IMR-90 (cell line): ENCODE results near the gene MARCHF7. TPM values are rescaled to one million over a fixed set of nuclear protein-coding genes. Genes with fewer than 3 reads are reported as not detected.

ENCODE experiments used
- ATAC-seq: fragments of 200-7000 bp; cut with Tn5 transposase; 2 replicates; pipeline ENCODE4 v1.9.1; 2020; ENCODE audit warnings: low read depth, mild to moderate bottlenecking, moderate library complexity
- BruUV-seq: library from RNA; stranded (reverse); fragments of 400-500 nt; replicated peaks from 2 replicates; lab custom pipeline; 2021; lab: Mats Ljungman, UMichigan
- CTCF ChIA-PET: fragments of 300-600 bp; formaldehyde crosslinking; extraction: SDS; loops from one replicate; lab custom pipeline; 2021; ENCODE audit warnings: antibody characterized with exemption; lab: Yijun Ruan, JAX
- POLR2A ChIA-PET: fragments of 300-600 bp; sonication (Branson Sonifier 250); formaldehyde crosslinking; loops from one replicate; lab custom pipeline; 2022; ENCODE audit warnings: antibody characterized with exemption; ENCODE audit not compliant: unreplicated experiment; lab: Charles Lee
- DNase-seq: peaks from one replicate; pipeline ENCODE4 v3.0.0; 2013
- H2AFZ ChIP-seq: replicated peaks from 2 replicates; pipeline ENCODE3; 2013; ENCODE audit warnings: low read length, mild to moderate bottlenecking; ENCODE audit not compliant: poor library complexity
- H2AK5ac ChIP-seq: 2 replicates; pipeline ENCODE4 v1.6.1; 2013; ENCODE audit warnings: low read depth, low read length, inconsistent platforms
- H2AK9ac ChIP-seq: replicated peaks from 2 replicates; pipeline ENCODE3; 2013; ENCODE audit warnings: mild to moderate bottlenecking, low read depth, low read length, moderate library complexity; ENCODE audit not compliant: poor library complexity
- H2BK120ac ChIP-seq: 2 replicates; pipeline ENCODE4 v1.6.1; 2013; ENCODE audit warnings: low read depth, low read length, inconsistent platforms
- H2BK15ac ChIP-seq: 3 replicates; pipeline ENCODE4 v1.6.1; 2013; ENCODE audit warnings: low read depth, low read length, inconsistent platforms
- H2BK20ac ChIP-seq: 2 replicates; pipeline ENCODE4 v1.6.1; 2013; ENCODE audit warnings: low read depth, mild to moderate bottlenecking, inconsistent platforms, low read length, moderate library complexity
- H2BK5ac ChIP-seq: 2 replicates; pipeline ENCODE4 v1.6.1; 2013; ENCODE audit warnings: mild to moderate bottlenecking, low read depth, low read length, inconsistent platforms; ENCODE audit not compliant: poor library complexity, severe bottlenecking
- H3K14ac ChIP-seq: replicated peaks from 2 replicates; pipeline ENCODE4 v1.6.1; 2013; ENCODE audit warnings: low read depth, low read length, inconsistent platforms
- H3K18ac ChIP-seq: 2 replicates; pipeline ENCODE4 v1.6.1; 2013; ENCODE audit warnings: low read depth, low read length, control low read depth
- H3K23ac ChIP-seq: 2 replicates; pipeline ENCODE4 v1.6.1; 2013; ENCODE audit warnings: low read depth, low read length, inconsistent platforms
- H3K27ac ChIP-seq: 2 replicates; pipeline ENCODE4 v1.5.1; 2013; ENCODE audit warnings: mild to moderate bottlenecking, control low read depth, low read length; ENCODE audit not compliant: insufficient read depth
- H3K27me3 ChIP-seq: 2 replicates; pipeline ENCODE4 v1.6.1; 2013; ENCODE audit warnings: low read length; ENCODE audit not compliant: control insufficient read depth, insufficient read depth
- H3K36me3 ChIP-seq: 2 replicates; pipeline ENCODE4 v1.6.1; 2013; ENCODE audit warnings: low read length, mixed read lengths; ENCODE audit not compliant: control insufficient read depth, insufficient read depth
- H3K4ac ChIP-seq: 2 replicates; pipeline ENCODE4 v1.6.1; 2013; ENCODE audit warnings: low read depth, low read length, inconsistent platforms
- H3K4me1 ChIP-seq: 2 replicates; pipeline ENCODE4 v1.6.1; 2013; ENCODE audit warnings: low read length, mixed read lengths; ENCODE audit not compliant: control insufficient read depth, insufficient read depth
- H3K4me2 ChIP-seq: 2 replicates; pipeline ENCODE4 v1.6.1; 2013; ENCODE audit warnings: low read depth, mild to moderate bottlenecking, control low read depth, low read length, moderate library complexity
- H3K4me3 ChIP-seq: 2 replicates; pipeline ENCODE4 v1.5.1; 2013; ENCODE audit warnings: low read depth, mild to moderate bottlenecking, control low read depth, low read length, moderate library complexity; ENCODE audit not compliant: insufficient read depth
- H3K56ac ChIP-seq: 2 replicates; pipeline ENCODE4 v1.6.1; 2013; ENCODE audit warnings: low read length, inconsistent platforms; ENCODE audit not compliant: insufficient read depth; ENCODE audit errors: extremely low read depth
- H3K79me1 ChIP-seq, 2 experiments: 2 replicates each; pipeline ENCODE4 v1.6.1; 2013; ENCODE audit warnings: low read length in 2 of 2, inconsistent platforms in 1 of 2, low read depth in 1 of 2
- H3K9ac ChIP-seq: 2 replicates; pipeline ENCODE4 v1.6.1; 2013; ENCODE audit warnings: low read depth, low read length, control low read depth
- H3K9me1 ChIP-seq: 2 replicates; pipeline ENCODE4 v1.6.1; 2013; ENCODE audit warnings: low read length, inconsistent platforms; ENCODE audit not compliant: insufficient read depth
- H3K9me3 ChIP-seq: 2 replicates; pipeline ENCODE4 v1.6.1; 2013; ENCODE audit warnings: low read length; ENCODE audit not compliant: control insufficient read depth, insufficient read depth
- H4K20me1 ChIP-seq: 2 replicates; pipeline ENCODE4 v1.6.1; 2013; ENCODE audit warnings: low read length, inconsistent platforms; ENCODE audit not compliant: insufficient read depth
- H4K5ac ChIP-seq: 2 replicates; pipeline ENCODE4 v1.6.1; 2013; ENCODE audit warnings: mild to moderate bottlenecking, low read depth, low read length, control low read depth
- H4K8ac ChIP-seq, 2 experiments: 2 replicates each; pipeline ENCODE4 v1.6.1; 2013; ENCODE audit warnings: low read depth in 2 of 2, low read length in 2 of 2, control low read depth in 1 of 2, inconsistent platforms in 1 of 2
- H4K91ac ChIP-seq: 2 replicates; pipeline ENCODE4 v1.6.1; 2013; ENCODE audit warnings: low read depth, low read length, inconsistent platforms; ENCODE audit not compliant: insufficient read depth
- ELK1 ChIP-seq: fragments of 150-350 bp; IDR thresholded peaks from 2 replicates; pipeline ENCODE4 v1.6.1; 2016; ENCODE audit warnings: low read depth, mild to moderate bottlenecking, low read length, moderate library complexity, borderline replicate concordance
- NFE2L2 ChIP-seq: fragments of 150-350 bp; IDR thresholded peaks from 2 replicates; pipeline ENCODE4 v1.6.1; 2016; ENCODE audit warnings: low read depth, mild to moderate bottlenecking, low read length
- WGBS, 2 experiments: methylation state at CpG; one replicate each; pipeline versions ENCODE4 v1.1.5 to v1.1.7; 2013; ENCODE audit warnings: missing lambda C conversion rate in 2 of 2; ENCODE audit not compliant: insufficient read length in 1 of 2; ENCODE audit errors: extremely low coverage in 2 of 2; 5-methylcytosine and 5-hydroxymethylcytosine counted together
- dilution Hi-C: fragments of 300-500 bp; cut with HindIII; formaldehyde crosslinking; loops from one replicate; pipeline ENCODE4 v1.14.3; 2018; ENCODE audit warnings: low sequenced_read_pairs; ENCODE audit not compliant: unreplicated experiment
- in situ Hi-C: fragments of 300-500 bp; cut with MboI; formaldehyde crosslinking; loops from 3 replicates; pipeline ENCODE4 v1.14.3; 2019; ENCODE audit warnings: low sequenced_read_pairs, inconsistent platforms, mixed read lengths
- intact Hi-C: fragments of 100-400 bp; cut with micrococcal nuclease; formaldehyde crosslinking; loops from 2 replicates; pipeline ENCODE4 v1.10.0; 2022
- polyA plus RNA-seq, 3 experiments: library from polyadenylated mRNA; depleted of rRNA; stranded (reverse); fragments of >200 nt; gene quantifications; 2 replicates each; pipeline ENCODE4 v1.2.3, GENCODE V29; 2012; ENCODE audit warnings: low replicate concordance in 1 of 3
- total RNA-seq: library from RNA; depleted of rRNA; stranded (reverse); fragments of >200 nt; gene quantifications from 2 replicates; pipeline ENCODE4 v1.2.3, GENCODE V29; 2012

The MARCHF7 gene
- total and polyA plus RNA-seq, 2 of the 4 experiments (the other 2 are of a cell fraction) = 59.1 to 193 TPM

- Histone ChIP-seq H3K4me3 (no peak overlapping the region), H3K14ac (no peak overlapping the region), H2BK20ac (no peak overlapping the region), H2BK120ac (no peak overlapping the region), H4K20me1 (no peaks in the 10 kb centered on the region), H3K23ac (no peak overlapping the region), H3K27ac (no peak overlapping the region), H4K5ac (no peak overlapping the region), H2BK15ac (no peak overlapping the region), H3K9me1 (no peaks in the 10 kb centered on the region), H3K4me1 (no peaks in the 10 kb centered on the region), H3K27me3 (no peaks in the 10 kb centered on the region), H4K91ac (no peak overlapping the region), H2AK5ac (no peak overlapping the region), H3K4me2 (no peak overlapping the region), H3K18ac (no peak overlapping the region), H3K9ac (no peak overlapping the region), H3K4ac (no peak overlapping the region), H3K79me1 (no peaks in the 10 kb centered on the region), H4K8ac (no peak overlapping the region), H3K9me3 (no peaks in the 10 kb centered on the region), H2AK9ac (no peak overlapping the region), H2BK5ac (no peak overlapping the region), H3K36me3 (no peaks in the 10 kb centered on the region), H2AFZ (no peak overlapping the region), H3K56ac (no peak overlapping the region)
- no TSS peak for BruUV-seq
- dilution Hi-C loops (no loop called here), intact Hi-C loops (no loop called here), in situ Hi-C loops (no loop called here)
- POLR2A ChIA-PET = no interaction called here
- DNase-seq = no peak
- no peak for ATAC-seq
- no CpG with 5 or more reads among the region's 1 CpG for WGBS, 2 experiments
- CTCF ChIA-PET = no interaction called here
- TF ChIP-seq ELK1 (no peak), NFE2L2 (peak; percentile 77)
These were observed 17.7 kb upstream of the MARCHF7 start for GRCh38 chr2:159694500-159695040.
